Karpas-422 (cell line): ENCODE measurements around the gene HOXC10. TPM values are rescaled to one million over a fixed set of nuclear protein-coding genes. Genes with fewer than 3 reads are reported as not detected.

Source experiments
- DNase-seq: peaks from one replicate; pipeline ENCODE4 v3.0.0-alpha.2; 2015
- H2AFZ ChIP-seq: fragments of 200-600 bp; sonication (generic); 2 replicates; pipeline ENCODE4 v1.6.1; 2014; ENCODE audit warnings: antibody characterized with exemption, low read length, mixed read lengths
- H3K27ac ChIP-seq: fragments of 200-600 bp; sonication (generic); 2 replicates; pipeline ENCODE4 v1.5.1; 2014; ENCODE audit warnings: mild to moderate bottlenecking, low read length, moderate library complexity
- H3K27me3 ChIP-seq: fragments of 200-600 bp; sonication (generic); 2 replicates; pipeline ENCODE4 v1.6.1; 2014; ENCODE audit warnings: low read length, mixed read lengths
- H3K36me3 ChIP-seq: fragments of 200-600 bp; sonication (generic); 2 replicates; pipeline ENCODE4 v1.6.1; 2014; ENCODE audit warnings: low read length, mixed read lengths; ENCODE audit not compliant: insufficient read depth
- H3K4me1 ChIP-seq: fragments of 200-600 bp; sonication (generic); 2 replicates; pipeline ENCODE4 v1.6.1; 2014; ENCODE audit warnings: mild to moderate bottlenecking, low read length, mixed read lengths
- H3K4me2 ChIP-seq: fragments of 200-600 bp; sonication (generic); 2 replicates; pipeline ENCODE4 v1.6.1; 2014; ENCODE audit warnings: low read length, low read depth, mild to moderate bottlenecking; ENCODE audit not compliant: poor library complexity, severe bottlenecking
- H3K4me3 ChIP-seq: fragments of 200-600 bp; sonication (generic); 2 replicates; pipeline ENCODE4 v1.5.1; 2014; ENCODE audit warnings: mild to moderate bottlenecking, antibody characterized with exemption, low read length, mixed read lengths
- H3K79me2 ChIP-seq: fragments of 200-600 bp; sonication (generic); 2 replicates; pipeline ENCODE4 v1.6.1; 2014; ENCODE audit warnings: mild to moderate bottlenecking, low read length, mixed read lengths
- H3K9ac ChIP-seq: fragments of 200-600 bp; sonication (generic); 2 replicates; pipeline ENCODE4 v1.6.0; 2014; ENCODE audit warnings: low read length
- H3K9me2 ChIP-seq: fragments of 200-600 bp; sonication (generic), shearing (Covaris generic); replicated peaks from 2 replicates; pipeline ENCODE4 v1.6.0; 2014; ENCODE audit warnings: mild to moderate bottlenecking, low read length, moderate library complexity; ENCODE audit not compliant: insufficient read depth
- H3K9me3 ChIP-seq: fragments of 300-700, 200-600 bp; sonication (generic); 2 replicates; pipeline ENCODE4 v1.6.1; 2014; ENCODE audit warnings: low read length, mixed read lengths
- H4K20me1 ChIP-seq: fragments of 200-600 bp; sonication (generic); 2 replicates; pipeline ENCODE4 v1.6.1; 2014; ENCODE audit warnings: mild to moderate bottlenecking, antibody characterized with exemption, low read length, low read depth; ENCODE audit not compliant: insufficient read depth
- total RNA-seq: library from RNA; depleted of rRNA; stranded (reverse); fragments of >200 nt; shearing (Covaris generic); gene quantifications from 2 replicates; pipeline ENCODE4 v1.2.3, GENCODE V29; 2014; ENCODE audit warnings: low replicate concordance

Gene HOXC10
- total RNA-seq, 1 experiment from 2014 or later = not detected

- H2AFZ ChIP-seq = no peak overlapping the region
- no peaks in the 10 kb centered on the region for H3K36me3 ChIP-seq
- no peaks in the 10 kb centered on the region for H3K79me2 ChIP-seq
- H4K20me1 ChIP-seq = no peaks in the 10 kb centered on the region
- no peaks in the 10 kb centered on the region for H3K9me2 ChIP-seq
- no peaks in the 10 kb centered on the region for H3K4me1 ChIP-seq
- no peak overlapping the region for H3K9ac ChIP-seq
- H3K27me3 ChIP-seq = no peaks in the 10 kb centered on the region
- no peaks in the 10 kb centered on the region for H3K9me3 ChIP-seq
- no peak for DNase-seq
- H3K27ac ChIP-seq = no peak overlapping the region
- no peak overlapping the region for H3K4me2 ChIP-seq
- no peak overlapping the region for H3K4me3 ChIP-seq
Measured at GRCh38 chr12:53953831-53954693, 30.9 kb upstream of the HOXC10 start.

GRCh38 chr12:53954694-53955035, 30.3 kb upstream of the HOXC10 start, which contains the start of gene HOXC12:
Gene HOXC12, plus strand, starts transcription at chr12:53954903. Its CDS starts 27 bp downstream, at chr12:53954930.
- Histone ChIP-seq H3K4me1 (no peaks in the 10 kb centered on the region), H3K79me2 (no peaks in the 10 kb centered on the region), H3K9me3 (no peaks in the 10 kb centered on the region), H4K20me1 (no peaks in the 10 kb centered on the region), H2AFZ (no peak within 1 kb of the TSS), H3K9ac (no peak within 1 kb of the TSS), H3K4me2 (no peak within 1 kb of the TSS), H3K27ac (no peak within 1 kb of the TSS), H3K9me2 (no peaks in the 10 kb centered on the region), H3K27me3 (no peaks in the 10 kb centered on the region), H3K36me3 (no peaks in the 10 kb centered on the region), H3K4me3 (no peak within 1 kb of the TSS)
- DNase-seq = no peak

GRCh38 chr12:53955036-53955775, 29.7 kb upstream of the HOXC10 start:
- H3K27ac ChIP-seq = no peak overlapping the region
- no peaks in the 10 kb centered on the region for H4K20me1 ChIP-seq
- no peak overlapping the region for H3K4me2 ChIP-seq
- DNase-seq = no peak
- H3K4me1 ChIP-seq = no peaks in the 10 kb centered on the region
- H3K79me2 ChIP-seq = no peaks in the 10 kb centered on the region
- no peak overlapping the region for H2AFZ ChIP-seq
- H3K27me3 ChIP-seq = no peaks in the 10 kb centered on the region
- no peaks in the 10 kb centered on the region for H3K9me3 ChIP-seq
- no peak overlapping the region for H3K9ac ChIP-seq
- no peaks in the 10 kb centered on the region for H3K36me3 ChIP-seq
- no peak overlapping the region for H3K4me3 ChIP-seq
- no peaks in the 10 kb centered on the region for H3K9me2 ChIP-seq

- H3K9me3 ChIP-seq = no peaks in the 10 kb centered on the region
- H3K36me3 ChIP-seq = no peaks in the 10 kb centered on the region
- H3K4me3 ChIP-seq = no peak overlapping the region
- H2AFZ ChIP-seq = no peak overlapping the region
- DNase-seq = no peak
- no peak overlapping the region for H3K9ac ChIP-seq
- no peaks in the 10 kb centered on the region for H4K20me1 ChIP-seq
- no peaks in the 10 kb centered on the region for H3K4me1 ChIP-seq
- no peak overlapping the region for H3K4me2 ChIP-seq
- H3K27me3 ChIP-seq = no peaks in the 10 kb centered on the region
- H3K9me2 ChIP-seq = no peaks in the 10 kb centered on the region
- no peak overlapping the region for H3K27ac ChIP-seq
- H3K79me2 ChIP-seq = no peaks in the 10 kb centered on the region
Measured at GRCh38 chr12:53955776-53956250, 29.1 kb upstream of the HOXC10 start.

GRCh38 chr12:53956251-53956887, 28.6 kb upstream of the HOXC10 start:
- H3K79me2 ChIP-seq = no peaks in the 10 kb centered on the region
- H2AFZ ChIP-seq = no peak overlapping the region
- H3K36me3 ChIP-seq = no peaks in the 10 kb centered on the region
- H3K4me2 ChIP-seq = no peak overlapping the region
- no peak overlapping the region for H3K27ac ChIP-seq
- no peaks in the 10 kb centered on the region for H3K4me1 ChIP-seq
- no peak for DNase-seq
- H3K9me3 ChIP-seq = no peaks in the 10 kb centered on the region
- no peak overlapping the region for H3K9ac ChIP-seq
- H3K4me3 ChIP-seq = no peak overlapping the region
- no peaks in the 10 kb centered on the region for H4K20me1 ChIP-seq
- H3K27me3 ChIP-seq = no peaks in the 10 kb centered on the region
- H3K9me2 ChIP-seq = no peaks in the 10 kb centered on the region

- Histone ChIP-seq H3K36me3 (no peaks in the 10 kb centered on the region), H3K4me1 (no peaks in the 10 kb centered on the region), H3K27me3 (no peaks in the 10 kb centered on the region), H3K9me3 (no peaks in the 10 kb centered on the region), H3K4me2 (no peak overlapping the region), H3K9ac (no peak overlapping the region), H3K4me3 (no peak overlapping the region), H4K20me1 (no peaks in the 10 kb centered on the region; the same call in 1 of the 2 replicates), H2AFZ (no peak overlapping the region), H3K9me2 (no peaks in the 10 kb centered on the region), H3K27ac (no peak overlapping the region), H3K79me2 (no peaks in the 10 kb centered on the region)
- DNase-seq = no peak
Measured at GRCh38 chr12:53956914-53957536, 27.9 kb upstream of the HOXC10 start.

- Histone ChIP-seq H3K4me3 (no peak overlapping the region), H3K27ac (no peak overlapping the region), H3K36me3 (no peaks in the 10 kb centered on the region), H2AFZ (no peak overlapping the region), H3K9me3 (no peaks in the 10 kb centered on the region), H3K9ac (no peak overlapping the region), H3K4me2 (no peak overlapping the region), H3K27me3 (no peaks in the 10 kb centered on the region), H3K79me2 (no peaks in the 10 kb centered on the region), H4K20me1 (no peaks in the 10 kb centered on the region; the same call in 1 of the 2 replicates), H3K4me1 (no peaks in the 10 kb centered on the region), H3K9me2 (no peaks in the 10 kb centered on the region)
- no peak for DNase-seq
Measured at GRCh38 chr12:53958128-53958527, 26.8 kb upstream of the HOXC10 start.
